Measurements from ENCODE around the gene ZFP2.

ZFP2 gene

DNA sequence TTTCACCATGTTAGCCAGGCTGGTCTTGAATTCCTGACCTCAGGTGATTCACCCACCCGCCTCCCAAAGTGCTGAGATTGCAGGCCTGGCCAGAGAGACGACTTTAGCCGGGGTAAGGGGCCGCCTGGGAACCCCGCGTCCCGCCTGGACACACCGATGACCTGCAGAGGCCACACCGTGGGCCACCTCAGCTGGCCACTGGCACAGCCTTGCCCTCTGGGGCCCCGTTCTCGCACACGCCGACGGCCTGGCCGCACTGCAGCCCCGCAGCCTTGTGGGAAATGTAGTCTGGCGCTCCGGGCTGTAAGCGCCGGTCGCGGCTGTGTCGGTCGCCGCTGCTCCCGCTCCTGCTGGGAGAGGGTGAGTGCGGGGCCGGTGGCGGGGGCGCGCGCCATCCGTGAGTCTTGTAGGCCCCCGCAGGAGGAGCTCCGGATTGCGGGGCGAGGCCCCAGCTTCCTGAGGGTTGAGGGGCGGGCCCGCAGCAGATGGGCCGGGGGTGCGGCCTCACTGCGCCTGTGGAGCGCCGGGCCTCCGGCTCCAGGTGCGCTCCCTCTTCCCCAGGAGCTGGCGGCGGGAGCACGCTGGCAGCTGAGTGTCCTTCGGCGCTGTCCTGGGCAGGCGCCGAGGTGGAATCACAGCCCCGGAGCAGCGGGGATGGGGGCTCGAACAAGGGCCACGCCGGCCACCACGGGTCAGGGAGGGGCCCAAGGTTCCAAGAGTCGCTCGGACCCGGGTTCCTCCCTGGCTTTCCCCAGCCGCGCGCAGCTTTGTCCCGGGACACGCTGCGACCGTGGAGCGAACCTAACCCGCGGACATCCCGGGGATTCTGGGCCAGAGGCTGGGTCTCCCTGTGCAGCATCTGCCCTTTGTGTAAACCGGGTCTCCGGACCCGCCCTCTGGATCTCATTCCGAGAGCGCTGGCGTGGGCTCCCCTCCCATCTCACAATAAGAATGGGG lies at the start of gene ZFP2:
TSS of gene ZFP2 (plus strand) at position 299 of the 957 bp plus-strand sequence. CDS start 35,401 bp downstream, outside the sequence.
- H3K4me1 ChIP-seq (ENCODE audit: low read depth, poor library complexity, severe bottlenecking) = no peaks in the 10 kb centered on the region
- TF ChIP-seq, protein P1, sequence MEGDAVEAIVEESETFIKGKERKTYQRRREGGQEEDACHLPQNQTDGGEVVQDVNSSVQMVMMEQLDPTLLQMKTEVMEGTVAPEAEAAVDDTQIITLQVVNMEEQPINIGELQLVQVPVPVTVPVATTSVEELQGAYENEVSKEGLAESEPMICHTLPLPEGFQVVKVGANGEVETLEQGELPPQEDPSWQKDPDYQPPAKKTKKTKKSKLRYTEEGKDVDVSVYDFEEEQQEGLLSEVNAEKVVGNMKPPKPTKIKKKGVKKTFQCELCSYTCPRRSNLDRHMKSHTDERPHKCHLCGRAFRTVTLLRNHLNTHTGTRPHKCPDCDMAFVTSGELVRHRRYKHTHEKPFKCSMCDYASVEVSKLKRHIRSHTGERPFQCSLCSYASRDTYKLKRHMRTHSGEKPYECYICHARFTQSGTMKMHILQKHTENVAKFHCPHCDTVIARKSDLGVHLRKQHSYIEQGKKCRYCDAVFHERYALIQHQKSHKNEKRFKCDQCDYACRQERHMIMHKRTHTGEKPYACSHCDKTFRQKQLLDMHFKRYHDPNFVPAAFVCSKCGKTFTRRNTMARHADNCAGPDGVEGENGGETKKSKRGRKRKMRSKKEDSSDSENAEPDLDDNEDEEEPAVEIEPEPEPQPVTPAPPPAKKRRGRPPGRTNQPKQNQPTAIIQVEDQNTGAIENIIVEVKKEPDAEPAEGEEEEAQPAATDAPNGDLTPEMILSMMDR (conservative IDR thresholded peaks at IDR 0.05; ENCODE audit: low read depth, low read length) = no peak
- no peak within 1 kb of the TSS for H3K9ac ChIP-seq
- H3K36me3 ChIP-seq (ENCODE audit: insufficient read depth) = no peaks in the 10 kb centered on the region
- H4K20me1 ChIP-seq (ENCODE audit: insufficient read depth) = no peaks in the 10 kb centered on the region
- H3K4me2 ChIP-seq = no peak within 1 kb of the TSS
- H3K27ac ChIP-seq = no peak within 1 kb of the TSS
- no peak within 1 kb of the TSS for H3K4me3 ChIP-seq (IDR thresholded peaks at IDR 0.05; ENCODE audit: insufficient read depth, low read depth, low read length)
- no peaks in the 10 kb centered on the region for H3K27me3 ChIP-seq (ENCODE audit: insufficient read depth, low read depth)
- no peaks in the 10 kb centered on the region for H3K79me2 ChIP-seq (ENCODE audit: insufficient read depth, low read depth)
- H2AFZ ChIP-seq (ENCODE audit: low read depth) = no peak within 1 kb of the TSS

GRCh38 chr5:178849316-178849715 lies 46.4 kb upstream of the ZFP2 start:
- H2AFZ ChIP-seq (ENCODE audit: low read depth) = no peak overlapping the region
- H3K4me3 ChIP-seq (IDR thresholded peaks at IDR 0.05; ENCODE audit: insufficient read depth, low read depth, low read length) = no peak overlapping the region
- H3K4me1 ChIP-seq (ENCODE audit: low read depth, poor library complexity, severe bottlenecking) = no peaks in the 10 kb centered on the region
- H3K9ac ChIP-seq = no peak overlapping the region
- no peaks in the 10 kb centered on the region for H3K79me2 ChIP-seq (ENCODE audit: insufficient read depth, low read depth)
- H3K36me3 ChIP-seq (ENCODE audit: insufficient read depth) = no peaks in the 10 kb centered on the region
- TF ChIP-seq, protein P1 (conservative IDR thresholded peaks at IDR 0.05; ENCODE audit: low read depth, low read length) = no peak
- no peaks in the 10 kb centered on the region for H4K20me1 ChIP-seq (ENCODE audit: insufficient read depth)
- no peak overlapping the region for H3K4me2 ChIP-seq
- H3K27ac ChIP-seq = no peak overlapping the region
- H3K27me3 ChIP-seq (ENCODE audit: insufficient read depth, low read depth) = no peaks in the 10 kb centered on the region

- no peaks in the 10 kb centered on the region for H3K27me3 ChIP-seq (ENCODE audit: insufficient read depth, low read depth)
- H3K4me2 ChIP-seq = no peak overlapping the region
- H3K4me1 ChIP-seq (ENCODE audit: low read depth, poor library complexity, severe bottlenecking) = no peaks in the 10 kb centered on the region
- H3K4me3 ChIP-seq (IDR thresholded peaks at IDR 0.05; ENCODE audit: insufficient read depth, low read depth, low read length) = no peak overlapping the region
- no peaks in the 10 kb centered on the region for H4K20me1 ChIP-seq (ENCODE audit: insufficient read depth)
- no peak overlapping the region for H3K27ac ChIP-seq
- H3K79me2 ChIP-seq (ENCODE audit: insufficient read depth, low read depth) = no peaks in the 10 kb centered on the region
- no peak overlapping the region for H3K9ac ChIP-seq
- H3K36me3 ChIP-seq (ENCODE audit: insufficient read depth) = no peaks in the 10 kb centered on the region
- no peak overlapping the region for H2AFZ ChIP-seq (ENCODE audit: low read depth)
- TF ChIP-seq, protein P1 (conservative IDR thresholded peaks at IDR 0.05; ENCODE audit: low read depth, low read length) = no peak
Measured at GRCh38 chr5:178851951-178852350, 43.8 kb upstream of the ZFP2 start.

DNA sequence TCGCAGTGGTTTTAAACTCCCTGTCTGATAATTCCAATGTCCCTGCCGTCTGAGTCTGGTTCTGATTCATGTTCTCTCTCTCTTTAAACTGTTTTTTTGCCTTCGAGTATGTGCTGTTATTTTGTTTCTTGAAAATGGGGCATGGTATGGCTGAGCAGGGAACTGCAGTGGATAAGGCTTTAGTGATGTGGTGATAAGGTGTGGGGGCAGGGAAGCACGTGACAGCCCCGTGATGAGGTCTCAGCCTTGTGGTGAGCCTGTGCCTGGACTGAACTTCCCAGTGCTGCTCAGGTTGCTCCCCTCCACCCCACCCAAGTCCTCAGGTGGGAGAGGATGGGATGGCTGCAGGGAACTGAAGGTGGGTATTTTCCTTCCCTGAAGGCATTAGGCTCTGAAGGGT lies 41.4 kb upstream of the ZFP2 start:
- Histone ChIP-seq H3K4me1 (ENCODE audit: low read depth, poor library complexity, severe bottlenecking) (no peaks in the 10 kb centered on the region), H3K4me2 (no peak overlapping the region), H3K27me3 (ENCODE audit: insufficient read depth, low read depth) (no peaks in the 10 kb centered on the region), H3K79me2 (ENCODE audit: insufficient read depth, low read depth) (no peaks in the 10 kb centered on the region), H2AFZ (ENCODE audit: low read depth) (no peak overlapping the region), H3K36me3 (ENCODE audit: insufficient read depth) (no peaks in the 10 kb centered on the region), H3K4me3 (IDR thresholded peaks at IDR 0.05; ENCODE audit: insufficient read depth, low read depth, low read length) (no peak overlapping the region), H4K20me1 (ENCODE audit: insufficient read depth) (no peaks in the 10 kb centered on the region), H3K9ac (no peak overlapping the region), H3K27ac (no peak overlapping the region)
- TF ChIP-seq, protein P1 (conservative IDR thresholded peaks at IDR 0.05; ENCODE audit: low read depth, low read length) = no peak

Data from KMS-11 (cell line).